PC-9 (cell line): ENCODE data around the gene EAF2. TPM values are rescaled to one million over a fixed set of nuclear protein-coding genes. Genes with fewer than 3 reads are reported as not detected.
A peak's percentile ranks its signal among the peaks of the same experiment; 100 is the strongest.

Source experiments
- BruUV-seq: library from RNA; stranded (reverse); fragments of 400-500 nt; replicated peaks from 2 replicates; lab custom pipeline; 2021; lab: Mats Ljungman, UMichigan
- CTCF ChIA-PET: fragments of 300-600 bp; sonication (Branson Sonifier 250); formaldehyde crosslinking; loops from one replicate; lab custom pipeline; 2022; ENCODE audit warnings: antibody characterized with exemption; lab: Charles Lee
- POLR2A ChIA-PET: fragments of 300-600 bp; sonication (Branson Sonifier 250); formaldehyde crosslinking; loops from one replicate; lab custom pipeline; 2022; ENCODE audit warnings: antibody characterized with exemption; ENCODE audit not compliant: unreplicated experiment; lab: Charles Lee
- DNase-seq, 2 experiments: peaks; one replicate each; pipeline versions ENCODE4 v3.0.0 to v3.0.0-alpha.2; 2015 to 2022; ENCODE audit warnings: mixed read lengths in 1 of 2
- H2AFZ ChIP-seq: fragments of 200-600 bp; sonication (generic); 2 replicates; pipeline ENCODE4 v1.8.1; 2017; ENCODE audit warnings: antibody characterized with exemption
- H3F3A ChIP-seq: fragments of 200-600 bp; sonication (generic); 2 replicates; pipeline ENCODE4 v1.8.1; 2017; ENCODE audit warnings: antibody characterized with exemption, mild to moderate bottlenecking, low read depth; ENCODE audit not compliant: insufficient read depth
- H3K27ac ChIP-seq: fragments of 200-600 bp; sonication (generic); 2 replicates; pipeline ENCODE4 v1.6.1; 2016; ENCODE audit warnings: mixed run types
- H3K27me3 ChIP-seq: fragments of 200-600 bp; sonication (generic); 2 replicates; pipeline ENCODE4 v1.6.1; 2016; ENCODE audit warnings: low read depth, mixed run types; ENCODE audit not compliant: insufficient read depth
- H3K36me3 ChIP-seq: fragments of 200-600 bp; sonication (generic); 2 replicates; pipeline ENCODE4 v1.6.1; 2016; ENCODE audit warnings: low read depth, mixed run types
- H3K4me1 ChIP-seq: fragments of 200-600 bp; sonication (generic); replicated peaks from 2 replicates; pipeline ENCODE4 v1.6.1; 2016; ENCODE audit warnings: mixed run types; ENCODE audit not compliant: insufficient read depth
- H3K4me2 ChIP-seq: fragments of 200-600 bp; sonication (generic); 2 replicates; pipeline ENCODE4 v1.6.1; 2017; ENCODE audit warnings: mixed run types
- H3K4me3 ChIP-seq: fragments of 200-600 bp; sonication (generic); 2 replicates; pipeline ENCODE4 v1.6.1; 2016; ENCODE audit warnings: mixed run types
- H3K79me2 ChIP-seq: fragments of 200-600 bp; sonication (generic); 2 replicates; pipeline ENCODE4 v1.6.1; 2017; ENCODE audit warnings: low read depth, mixed run types
- H3K9me2 ChIP-seq: fragments of 200-600 bp; sonication (generic); 2 replicates; pipeline ENCODE4 v1.8.1; 2017; ENCODE audit warnings: mild to moderate bottlenecking; ENCODE audit not compliant: insufficient read depth
- H3K9me3 ChIP-seq: fragments of 200-600 bp; sonication (generic); 2 replicates; pipeline ENCODE4 v1.8.1; 2016; ENCODE audit warnings: low read depth; ENCODE audit not compliant: insufficient read depth
- H4K20me1 ChIP-seq: fragments of 200-600 bp; sonication (generic); 2 replicates; pipeline ENCODE4 v1.8.1; 2017; ENCODE audit not compliant: insufficient read depth
- CTCF ChIP-seq: fragments of 200-600 bp; sonication (generic); conservative IDR thresholded peaks from 2 replicates; pipeline ENCODE4 v1.6.1; 2017; ENCODE audit warnings: mixed run types, antibody characterized with exemption, mild to moderate bottlenecking, moderate library complexity
- EZH2 ChIP-seq: fragments of 200-600 bp; sonication (generic); IDR thresholded peaks from 2 replicates; pipeline ENCODE4 v1.8.0; 2017; ENCODE audit warnings: antibody characterized with exemption, low read depth
- intact Hi-C: fragments of 100-400 bp; cut with micrococcal nuclease; formaldehyde crosslinking; loops from one replicate; pipeline ENCODE4 v1.10.0; 2022; ENCODE audit not compliant: unreplicated experiment
- total RNA-seq: library from RNA; stranded (reverse); gene quantifications from 2 replicates; pipeline ENCODE4 v1.2.3, GENCODE V29; 2021

Gene EAF2
- total RNA-seq, 1 experiment from 2014 or later, result 2.0 TPM

- ChIA-PET CTCF (interaction anchor here (0.6 kb wide), 1 partner anchor 11 kb away, joined by 4 read pairs; no protein-coding TSS in a partner anchor), POLR2A (no interaction called here)
- TF ChIP-seq EZH2, result no peak
- no peak for TF ChIP-seq CTCF
Observed at GRCh38 chr3:121913305-121913990, 78.4 kb downstream of the EAF2 start.

DNA sequence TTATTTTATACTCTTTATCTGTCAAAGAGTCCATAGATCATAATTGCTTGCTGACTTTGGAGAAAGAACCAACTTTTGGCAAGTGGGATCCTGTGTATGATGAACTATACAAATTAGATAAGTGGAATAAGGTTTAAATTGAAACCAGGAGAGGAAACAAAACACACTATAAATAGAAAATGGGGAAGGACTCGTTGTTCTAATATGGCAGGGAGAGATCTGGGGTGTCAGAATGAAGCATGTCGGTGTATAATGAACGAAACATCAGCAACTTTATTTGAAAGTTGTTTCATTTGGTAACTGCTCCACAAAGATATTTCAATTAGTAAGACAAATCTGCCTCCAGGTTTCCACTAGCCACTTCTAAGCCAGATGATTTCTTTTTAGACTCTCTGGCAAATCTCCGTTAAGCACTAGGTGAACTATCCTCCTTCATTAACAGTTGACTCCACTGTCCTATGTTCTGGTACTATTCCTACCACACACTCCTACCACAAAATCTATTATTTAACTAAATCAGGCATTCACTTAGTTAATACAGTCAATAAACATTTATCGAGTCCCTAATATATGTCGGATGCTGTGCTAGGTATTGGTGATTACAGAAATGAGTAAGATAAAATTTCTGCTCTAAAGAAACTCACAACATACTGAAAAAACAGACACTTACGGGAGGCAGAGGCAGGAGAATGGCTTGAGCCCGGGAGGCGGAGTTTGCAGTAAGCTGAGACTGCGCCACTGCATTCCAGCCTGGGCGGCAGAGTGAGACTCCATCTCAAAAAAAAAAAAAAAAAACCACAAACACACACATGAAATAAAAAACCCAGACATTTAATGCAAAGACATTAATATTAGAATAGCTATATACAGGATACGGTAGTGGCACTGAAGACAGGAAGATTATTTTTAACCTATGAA lies 79.3 kb downstream of the EAF2 start:
- peaks cover 4% of the 10 kb centered on the region; the same call in 1 of the 2 replicates for H3K9me3 ChIP-seq
- H3K27me3 ChIP-seq, result no peaks in the 10 kb centered on the region
- BruUV-seq, result no TSS peak
- POLR2A ChIA-PET, result interaction anchor here (0.9 kb wide), 1 partner anchor 31 kb away, joined by 4 read pairs; no protein-coding TSS in a partner anchor
- no peaks in the 10 kb centered on the region for H3K9me2 ChIP-seq
- H3F3A ChIP-seq, result no peaks in the 10 kb centered on the region
- no peak overlapping the region for H3K4me2 ChIP-seq
- no peaks in the 10 kb centered on the region for H3K36me3 ChIP-seq
- no peak overlapping the region for H3K27ac ChIP-seq
- no peak for DNase-seq
- TF ChIP-seq CTCF (no peak), EZH2 (no peak)
- no peak overlapping the region for H2AFZ ChIP-seq
- H3K4me3 ChIP-seq, result no peak overlapping the region
- H3K4me1 ChIP-seq, result peaks cover 7% of the 10 kb centered on the region; the same call in 1 of the 2 replicates
- intact Hi-C loops, result no loop called here
- no peaks in the 10 kb centered on the region for H4K20me1 ChIP-seq
- no peaks in the 10 kb centered on the region for H3K79me2 ChIP-seq
- CTCF ChIA-PET, result interaction anchor here (0.6 kb wide), 1 partner anchor 28 kb away, joined by 3 read pairs; no protein-coding TSS in a partner anchor

More at GRCh38 chr3:121913305-121913990, 78.4 kb downstream of the EAF2 start:
- H3K36me3 ChIP-seq, result no peaks in the 10 kb centered on the region
- no peak overlapping the region for H3K27ac ChIP-seq
- H2AFZ ChIP-seq, result no peak overlapping the region
- peaks cover 4% of the 10 kb centered on the region; the same call in 1 of the 2 replicates for H3K9me3 ChIP-seq
- H3K27me3 ChIP-seq, result no peaks in the 10 kb centered on the region
- no peaks in the 10 kb centered on the region for H4K20me1 ChIP-seq
- intact Hi-C loops, result no loop called here
- no peaks in the 10 kb centered on the region for H3F3A ChIP-seq
- no peak overlapping the region for H3K4me2 ChIP-seq
- BruUV-seq, result no TSS peak
- no peak for DNase-seq
- H3K79me2 ChIP-seq, result no peaks in the 10 kb centered on the region
- no peaks in the 10 kb centered on the region for H3K9me2 ChIP-seq
- H3K4me3 ChIP-seq, result no peak overlapping the region
- peaks cover 4% of the 10 kb centered on the region; the same call in 1 of the 2 replicates for H3K4me1 ChIP-seq

DNA sequence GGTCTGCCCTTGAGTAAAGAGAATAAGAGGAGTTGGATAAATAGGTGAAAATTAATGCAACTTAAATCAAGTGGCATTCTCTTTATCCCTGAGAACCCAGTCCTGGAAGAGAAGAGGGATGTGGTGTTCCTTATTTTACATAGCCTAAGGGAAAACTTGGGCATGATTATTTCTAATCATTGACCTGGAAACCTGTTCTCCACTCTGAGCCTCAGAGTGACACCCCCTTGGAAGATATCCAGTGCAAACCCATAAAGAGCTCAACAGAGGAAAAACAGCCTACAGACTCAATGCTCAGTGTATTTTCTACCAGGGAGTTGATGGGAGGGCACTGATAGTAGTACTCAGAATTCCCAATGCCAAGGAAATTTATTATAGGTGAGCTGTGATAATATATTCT lies 81.2 kb downstream of the EAF2 start:
- H3K4me3 ChIP-seq, result no peak overlapping the region
- H3K9me3 ChIP-seq, result no peaks in the 10 kb centered on the region
- H4K20me1 ChIP-seq, result no peaks in the 10 kb centered on the region
- H3K27ac ChIP-seq, result no peak overlapping the region
- H3K4me1 ChIP-seq, result peaks cover 11% of the 10 kb centered on the region; the same call in 1 of the 2 replicates
- no peak overlapping the region for H2AFZ ChIP-seq
- BruUV-seq, result no TSS peak
- no peaks in the 10 kb centered on the region for H3K9me2 ChIP-seq
- no peak overlapping the region for H3K4me2 ChIP-seq
- peak in 1 of 2 experiments; percentile 35 for DNase-seq
- no peaks in the 10 kb centered on the region for H3F3A ChIP-seq
- H3K36me3 ChIP-seq, result no peaks in the 10 kb centered on the region
- TF ChIP-seq CTCF, result no peak
- TF ChIP-seq EZH2, result no peak
- intact Hi-C loops, result no loop called here
- ChIA-PET POLR2A (interaction anchor here (0.7 kb wide), 1 partner anchor 22 kb away, joined by 10 read pairs; the partner anchor contains the start of gene SLC15A2), CTCF (interaction anchor here (0.6 kb wide), 1 partner anchor 19 kb away, joined by 8 read pairs; no protein-coding TSS in a partner anchor)
- no peaks in the 10 kb centered on the region for H3K27me3 ChIP-seq
- no peaks in the 10 kb centered on the region for H3K79me2 ChIP-seq
